Peyer's patch (tissue), 4 donors: ENCODE measurements around the gene ASB12. TPM values are rescaled to one million over a fixed set of nuclear protein-coding genes. Genes with fewer than 3 reads are reported as not detected.

Source experiments
- DNase-seq, 3 donors: peaks; one replicate each; pipeline ENCODE4 v3.0.0-alpha.2; 2017 to 2019
- H3K27ac ChIP-seq, 4 donors: fragments of 200-600 bp; sonication (generic); one replicate each; pipeline ENCODE4 v1.5.1; 2016 to 2019
- H3K27me3 ChIP-seq, 2 donors: fragments of 200-600 bp; sonication (generic); one replicate each; pipeline ENCODE4 v1.5.1; 2019
- H3K36me3 ChIP-seq, 3 donors: fragments of 200-600 bp; sonication (generic); one replicate each; pipeline ENCODE4 v1.5.1; 2016 to 2019
- H3K4me1 ChIP-seq, 4 donors: fragments of 200-600 bp; sonication (generic); one replicate each; pipeline ENCODE4 v1.5.1; 2016 to 2019
- H3K4me3 ChIP-seq, 4 donors: fragments of 200-600 bp; sonication (generic); 1 replicate in 3 of 4; 2 replicates in 1 of 4; pipeline ENCODE4 v1.5.1; 2016 to 2019; ENCODE audit warnings: mild to moderate bottlenecking in 1 of 4
- H3K9me3 ChIP-seq, 4 donors: fragments of 200-600 bp; sonication (generic); one replicate each; pipeline ENCODE4 v1.5.1; 2016 to 2019; ENCODE audit warnings: mild to moderate bottlenecking in 1 of 4
- POLR2A ChIP-seq, 2 donors: fragments of 450-650 bp; IDR thresholded peaks; one replicate each; pipeline ENCODE4 v1.5.1; 2017; ENCODE audit warnings: antibody characterized with exemption in 2 of 2, mild to moderate bottlenecking in 2 of 2, moderate library complexity in 2 of 2
- total RNA-seq, 4 donors: library from RNA; depleted of rRNA; stranded (reverse); fragments of >200 nt; gene quantifications; one replicate each; pipeline ENCODE4 v1.1.0, GENCODE V29; 2016
- TF ChIP-seq, protein P1 (sequence below), 6 experiments: fragments of 450-650 bp in 4 of 6; fragments of 200-600 bp in 2 of 6; sonication (generic) in 1 of 6; IDR thresholded peaks; one replicate each; pipeline ENCODE4 v1.5.1; 2017 to 2019; ENCODE audit warnings: antibody characterized with exemption in 6 of 6, mild to moderate bottlenecking in 3 of 6, moderate library complexity in 1 of 6

ASB12 gene
- total RNA-seq, 4 donors from 2014 or later: not detected

DNA sequence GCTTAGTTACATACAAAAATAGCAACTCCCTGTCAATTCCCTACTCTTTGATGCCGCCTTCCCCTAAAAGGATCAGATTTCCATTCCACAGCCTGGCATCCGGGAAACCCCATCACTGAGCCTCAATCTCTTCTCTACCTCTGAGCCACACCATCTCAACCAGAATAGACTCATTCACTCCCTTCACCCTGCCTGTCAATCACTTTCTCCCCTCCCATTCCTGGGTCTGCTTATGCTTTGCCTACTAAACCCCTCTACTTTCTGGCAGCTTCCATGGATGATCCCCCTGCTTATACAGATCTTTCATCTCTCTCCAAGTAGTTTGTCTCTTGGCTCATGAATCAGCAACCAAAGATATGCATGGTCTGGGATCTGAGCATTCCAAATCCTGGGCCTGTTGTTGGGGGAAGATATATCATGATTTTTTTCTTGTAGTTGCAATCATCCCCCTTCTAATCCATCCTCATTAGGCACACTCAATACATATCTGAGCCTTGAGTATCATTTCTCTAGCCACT, 27.5 kb downstream of the ASB12 start:
- Histone ChIP-seq H3K4me1 (peaks cover 0 to 7% (median 0%) of the 10 kb centered on the region in 4 donors), H3K27ac (no peak overlapping the region), H3K27me3 (no peaks in the 10 kb centered on the region), H3K36me3 (no peaks in the 10 kb centered on the region), H3K9me3 (peaks cover 0 to 5% (median 0%) of the 10 kb centered on the region in 4 donors), H3K4me3 (no peak overlapping the region)
- no peak for DNase-seq
- TF ChIP-seq, protein P1, sequence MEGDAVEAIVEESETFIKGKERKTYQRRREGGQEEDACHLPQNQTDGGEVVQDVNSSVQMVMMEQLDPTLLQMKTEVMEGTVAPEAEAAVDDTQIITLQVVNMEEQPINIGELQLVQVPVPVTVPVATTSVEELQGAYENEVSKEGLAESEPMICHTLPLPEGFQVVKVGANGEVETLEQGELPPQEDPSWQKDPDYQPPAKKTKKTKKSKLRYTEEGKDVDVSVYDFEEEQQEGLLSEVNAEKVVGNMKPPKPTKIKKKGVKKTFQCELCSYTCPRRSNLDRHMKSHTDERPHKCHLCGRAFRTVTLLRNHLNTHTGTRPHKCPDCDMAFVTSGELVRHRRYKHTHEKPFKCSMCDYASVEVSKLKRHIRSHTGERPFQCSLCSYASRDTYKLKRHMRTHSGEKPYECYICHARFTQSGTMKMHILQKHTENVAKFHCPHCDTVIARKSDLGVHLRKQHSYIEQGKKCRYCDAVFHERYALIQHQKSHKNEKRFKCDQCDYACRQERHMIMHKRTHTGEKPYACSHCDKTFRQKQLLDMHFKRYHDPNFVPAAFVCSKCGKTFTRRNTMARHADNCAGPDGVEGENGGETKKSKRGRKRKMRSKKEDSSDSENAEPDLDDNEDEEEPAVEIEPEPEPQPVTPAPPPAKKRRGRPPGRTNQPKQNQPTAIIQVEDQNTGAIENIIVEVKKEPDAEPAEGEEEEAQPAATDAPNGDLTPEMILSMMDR (IDR thresholded peaks at IDR 0.05): no peak
- TF ChIP-seq POLR2A (IDR thresholded peaks at IDR 0.05): no peak

DNA sequence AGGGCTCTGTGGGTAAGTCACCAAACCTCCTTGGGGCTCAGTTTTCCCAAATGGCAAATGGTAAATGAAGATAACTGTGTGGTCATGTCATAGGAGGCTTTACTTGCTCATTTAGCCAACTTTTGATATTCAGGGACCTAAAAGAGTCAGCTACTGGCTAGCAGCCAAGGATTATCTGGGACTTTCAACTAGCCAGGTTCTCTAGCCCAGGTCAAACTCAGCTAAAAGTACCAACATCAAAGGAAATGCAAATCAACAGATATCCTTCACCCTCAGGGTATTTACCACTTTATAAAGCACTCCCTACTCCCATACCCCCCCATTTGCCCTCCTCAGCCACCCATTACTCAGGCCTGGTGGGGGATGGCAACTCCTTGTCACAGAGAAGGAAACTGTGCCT, 32.4 kb downstream of the ASB12 start:
- H3K27me3 ChIP-seq: no peaks in the 10 kb centered on the region
- no peaks in the 10 kb centered on the region for H3K4me1 ChIP-seq
- DNase-seq: no peak
- no peak overlapping the region for H3K4me3 ChIP-seq
- no peak overlapping the region for H3K27ac ChIP-seq
- H3K36me3 ChIP-seq: no peaks in the 10 kb centered on the region
- no peaks in the 10 kb centered on the region for H3K9me3 ChIP-seq
- TF ChIP-seq POLR2A (IDR thresholded peaks at IDR 0.05): no peak
- TF ChIP-seq, protein P1 (IDR thresholded peaks at IDR 0.05): no peak

DNA sequence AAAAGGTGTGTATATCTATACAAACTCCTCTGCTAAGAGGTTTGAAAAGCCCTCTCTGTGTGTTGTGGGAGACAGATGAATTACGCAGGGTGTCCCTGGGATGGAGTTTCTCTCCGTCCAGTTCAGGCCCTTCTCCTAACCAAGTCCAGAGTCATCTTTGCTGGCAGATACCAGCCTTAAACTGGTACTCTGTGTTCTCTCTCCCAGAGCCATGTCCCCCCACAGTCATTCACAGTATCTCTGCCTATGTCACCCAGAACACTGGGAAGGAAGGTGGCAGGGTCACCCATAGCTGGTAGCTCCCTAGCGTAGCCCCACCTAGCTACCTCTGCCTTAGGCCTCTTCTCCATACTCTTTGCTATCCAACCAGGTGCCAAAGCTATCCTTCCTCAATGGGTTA, 33.8 kb downstream of the ASB12 start:
- H3K4me1 ChIP-seq: no peaks in the 10 kb centered on the region
- no peaks in the 10 kb centered on the region for H3K36me3 ChIP-seq
- H3K9me3 ChIP-seq: no peaks in the 10 kb centered on the region
- DNase-seq: no peak
- no peaks in the 10 kb centered on the region for H3K27me3 ChIP-seq
- no peak overlapping the region for H3K27ac ChIP-seq
- H3K4me3 ChIP-seq: no peak overlapping the region
- no peak for TF ChIP-seq POLR2A (IDR thresholded peaks at IDR 0.05)
- TF ChIP-seq, protein P1 (IDR thresholded peaks at IDR 0.05): no peak

DNA sequence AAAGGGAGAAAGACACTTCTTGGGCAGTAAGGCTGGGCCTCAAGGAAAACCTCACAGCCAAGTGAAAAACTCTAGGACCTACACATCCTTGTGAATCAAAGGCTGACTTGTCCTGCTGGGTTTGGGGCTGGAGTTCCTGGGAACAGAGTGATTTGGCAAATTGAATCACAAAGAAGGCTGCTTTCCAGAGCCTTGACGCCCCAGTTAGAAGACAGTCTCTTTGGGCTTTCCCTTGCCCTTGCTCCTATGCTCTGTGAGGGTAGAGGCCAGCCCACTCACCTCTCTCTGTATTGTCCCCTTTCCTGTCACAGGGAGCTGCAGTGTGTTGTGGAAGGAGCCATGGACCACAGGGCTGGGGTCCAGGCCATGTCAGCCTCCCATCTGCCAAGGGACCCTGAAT, 34.5 kb downstream of the ASB12 start:
- DNase-seq: no peak
- Histone ChIP-seq H3K4me3 (no peak overlapping the region), H3K9me3 (no peaks in the 10 kb centered on the region), H3K27me3 (no peaks in the 10 kb centered on the region), H3K36me3 (no peaks in the 10 kb centered on the region), H3K27ac (no peak overlapping the region), H3K4me1 (no peaks in the 10 kb centered on the region)
- no peak for TF ChIP-seq POLR2A (IDR thresholded peaks at IDR 0.05)
- TF ChIP-seq, protein P1 (IDR thresholded peaks at IDR 0.05): no peak

DNA sequence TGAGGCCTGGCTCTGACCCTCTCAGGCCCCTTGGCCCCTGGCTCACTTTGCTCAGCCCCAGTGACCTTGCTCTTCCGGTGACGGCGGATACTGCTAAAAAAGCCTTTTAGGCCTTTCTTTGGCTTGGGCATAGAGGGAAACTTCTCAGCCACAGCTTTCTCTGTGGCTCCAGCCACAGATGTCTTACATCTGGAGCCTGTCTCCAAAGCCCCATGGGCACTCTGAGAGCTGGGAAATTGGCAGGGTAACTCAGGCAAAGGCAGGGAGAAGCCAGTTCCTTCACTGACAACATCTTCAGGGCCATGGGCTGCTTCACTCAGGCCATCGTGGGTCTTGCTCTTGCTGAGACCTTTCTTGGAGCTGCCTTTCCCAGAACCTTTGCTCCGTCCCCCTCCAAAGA, 37.7 kb downstream of the ASB12 start:
- Histone ChIP-seq H3K4me1 (no peaks in the 10 kb centered on the region), H3K27ac (no peak overlapping the region), H3K9me3 (no peaks in the 10 kb centered on the region), H3K4me3 (no peak overlapping the region), H3K27me3 (no peaks in the 10 kb centered on the region), H3K36me3 (no peaks in the 10 kb centered on the region)
- no peak for TF ChIP-seq POLR2A (IDR thresholded peaks at IDR 0.05)
- TF ChIP-seq, protein P1 (IDR thresholded peaks at IDR 0.05): no peak
- no peak for DNase-seq

DNA sequence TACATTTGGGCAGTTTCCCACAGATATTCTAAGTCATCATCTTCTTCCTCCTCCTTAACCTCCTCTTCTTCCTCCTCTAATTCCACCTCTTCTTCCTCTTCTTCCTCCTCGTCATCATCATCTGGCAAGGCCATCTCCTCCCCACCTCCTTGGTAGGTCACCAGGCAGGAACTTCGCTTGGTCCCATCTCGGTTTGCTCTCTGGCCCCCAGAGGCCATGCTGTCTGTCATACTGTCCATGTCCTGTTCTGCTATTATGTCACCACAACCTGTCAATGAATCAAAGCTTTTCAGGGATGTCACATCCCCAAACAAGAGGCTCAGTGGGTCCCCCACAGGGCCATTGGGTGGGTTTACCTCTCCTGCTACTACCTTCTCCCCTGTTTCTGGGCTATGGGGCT, 38.4 kb downstream of the ASB12 start:
- DNase-seq: no peak
- Histone ChIP-seq H3K27me3 (no peaks in the 10 kb centered on the region), H3K9me3 (no peaks in the 10 kb centered on the region), H3K27ac (no peak overlapping the region), H3K4me1 (no peaks in the 10 kb centered on the region), H3K4me3 (no peak overlapping the region), H3K36me3 (no peaks in the 10 kb centered on the region)
- no peak for TF ChIP-seq POLR2A (IDR thresholded peaks at IDR 0.05)
- TF ChIP-seq, protein P1 (IDR thresholded peaks at IDR 0.05): no peak
